Endothelial cell (in vitro differentiated cells): Measurements from ENCODE around the gene ACOT8. TPM values are rescaled to one million over a fixed set of nuclear protein-coding genes. Genes with fewer than 3 reads are reported as not detected.
"Not testable (repeated sequence)": the region's sequence is repeated elsewhere in the genome, so short reads cannot be mapped to it uniquely, and the experiment has no call there.

ENCODE experiments used
- DNase-seq: peaks from one replicate; pipeline ENCODE4 v3.0.0; 2021; ENCODE audit warnings: low spot score
- H3K27ac Mint-ChIP-seq: one replicate; pipeline ENCODE4 v1.8.0; 2021; ENCODE audit warnings: mixed read lengths, inconsistent platforms; ENCODE audit not compliant: unreplicated experiment
- H3K27me3 Mint-ChIP-seq: one replicate; pipeline ENCODE4 v1.8.0; 2021; ENCODE audit warnings: mild to moderate bottlenecking, moderate library complexity, mixed read lengths, inconsistent platforms; ENCODE audit not compliant: unreplicated experiment
- H3K36me3 Mint-ChIP-seq: one replicate; pipeline ENCODE4 v1.8.0; 2021; ENCODE audit warnings: mild to moderate bottlenecking, low read depth, mixed read lengths, inconsistent platforms; ENCODE audit not compliant: unreplicated experiment
- H3K4me1 Mint-ChIP-seq: one replicate; pipeline ENCODE4 v1.8.0; 2021; ENCODE audit warnings: mild to moderate bottlenecking, mixed read lengths, inconsistent platforms; ENCODE audit not compliant: unreplicated experiment
- H3K4me3 Mint-ChIP-seq: one replicate; pipeline ENCODE4 v1.8.0; 2021; ENCODE audit warnings: mild to moderate bottlenecking, mixed read lengths, inconsistent platforms; ENCODE audit not compliant: unreplicated experiment
- H3K9me3 Mint-ChIP-seq: one replicate; pipeline ENCODE4 v1.8.0; 2021; ENCODE audit warnings: mixed read lengths, inconsistent platforms; ENCODE audit not compliant: unreplicated experiment
- total RNA-seq: library from RNA; stranded (reverse); fragmentation: NEBNext Ultra II Directional; extraction: Animal tissue kit (Norgen Biotek cat#: 25700); gene quantifications from one replicate; pipeline ENCODE4 v1.2.1, GENCODE V29; 2021; ENCODE audit not compliant: unreplicated experiment
- TF ChIP-seq, protein P1 (sequence below): fragments of 200-600 bp; sonication (generic); IDR thresholded peaks from one replicate; pipeline ENCODE4 v1.5.0; 2021; ENCODE audit warnings: antibody characterized with exemption; ENCODE audit not compliant: unreplicated experiment

Gene ACOT8
- total RNA-seq, 1 donor from 2014 or later, result 25.3 TPM

- no peak for DNase-seq
- Mint-ChIP-seq H3K4me3 (no peak overlapping the region), H3K27ac (no peak overlapping the region), H3K4me1 (peaks cover 10% of the 10 kb centered on the region), H3K36me3 (peaks cover 8% of the 10 kb centered on the region), H3K27me3 (peaks cover 4% of the 10 kb centered on the region), H3K9me3 (no peaks in the 10 kb centered on the region)
- TF ChIP-seq, protein P1, sequence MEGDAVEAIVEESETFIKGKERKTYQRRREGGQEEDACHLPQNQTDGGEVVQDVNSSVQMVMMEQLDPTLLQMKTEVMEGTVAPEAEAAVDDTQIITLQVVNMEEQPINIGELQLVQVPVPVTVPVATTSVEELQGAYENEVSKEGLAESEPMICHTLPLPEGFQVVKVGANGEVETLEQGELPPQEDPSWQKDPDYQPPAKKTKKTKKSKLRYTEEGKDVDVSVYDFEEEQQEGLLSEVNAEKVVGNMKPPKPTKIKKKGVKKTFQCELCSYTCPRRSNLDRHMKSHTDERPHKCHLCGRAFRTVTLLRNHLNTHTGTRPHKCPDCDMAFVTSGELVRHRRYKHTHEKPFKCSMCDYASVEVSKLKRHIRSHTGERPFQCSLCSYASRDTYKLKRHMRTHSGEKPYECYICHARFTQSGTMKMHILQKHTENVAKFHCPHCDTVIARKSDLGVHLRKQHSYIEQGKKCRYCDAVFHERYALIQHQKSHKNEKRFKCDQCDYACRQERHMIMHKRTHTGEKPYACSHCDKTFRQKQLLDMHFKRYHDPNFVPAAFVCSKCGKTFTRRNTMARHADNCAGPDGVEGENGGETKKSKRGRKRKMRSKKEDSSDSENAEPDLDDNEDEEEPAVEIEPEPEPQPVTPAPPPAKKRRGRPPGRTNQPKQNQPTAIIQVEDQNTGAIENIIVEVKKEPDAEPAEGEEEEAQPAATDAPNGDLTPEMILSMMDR, result no peak
Measured at GRCh38 chr20:45878076-45878761, 21.0 kb upstream of the ACOT8 start.

- TF ChIP-seq, protein P1, result no peak
- Mint-ChIP-seq H3K27ac (no peak overlapping the region), H3K9me3 (no peaks in the 10 kb centered on the region), H3K4me3 (no peak overlapping the region), H3K36me3 (peaks cover 8% of the 10 kb centered on the region), H3K4me1 (peaks cover 14% of the 10 kb centered on the region), H3K27me3 (peaks cover 1% of the 10 kb centered on the region)
- no peak for DNase-seq
Measured at GRCh38 chr20:45874576-45874975, 17.4 kb upstream of the ACOT8 start.

DNA sequence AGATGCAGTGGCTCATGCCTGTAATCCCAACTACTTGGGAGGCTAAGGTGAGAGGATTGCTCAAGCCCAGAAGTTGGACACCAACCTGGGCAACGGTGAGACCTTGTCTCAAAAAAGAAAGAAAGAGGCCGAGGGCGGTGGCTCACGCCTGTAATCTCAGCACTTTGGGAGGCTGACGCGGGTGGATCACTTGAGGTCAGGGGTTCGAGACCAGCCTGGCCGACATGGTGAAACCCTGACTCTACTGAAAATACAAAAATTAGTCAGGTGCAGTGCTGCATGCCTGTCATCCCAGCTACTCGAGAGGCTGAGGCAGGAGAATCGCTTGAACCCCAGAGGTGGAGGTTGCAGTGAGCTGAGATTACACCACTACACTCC, 16.9 kb upstream of the ACOT8 start:
- peaks cover 14% of the 10 kb centered on the region for H3K4me1 Mint-ChIP-seq
- H3K27ac Mint-ChIP-seq, H3K27me3 Mint-ChIP-seq, H3K9me3 Mint-ChIP-seq, H3K4me3 Mint-ChIP-seq, H3K36me3 Mint-ChIP-seq, DNase-seq: not testable (repeated sequence)

GRCh38 chr20:45873409-45874103, 16.4 kb upstream of the ACOT8 start:
- TF ChIP-seq, protein P1, result no peak
- H3K4me3 Mint-ChIP-seq, result no peak overlapping the region
- H3K27ac Mint-ChIP-seq, result no peak overlapping the region
- no peaks in the 10 kb centered on the region for H3K9me3 Mint-ChIP-seq
- DNase-seq, result no peak
- peaks cover 8% of the 10 kb centered on the region for H3K36me3 Mint-ChIP-seq
- peaks cover 1% of the 10 kb centered on the region for H3K27me3 Mint-ChIP-seq
- H3K4me1 Mint-ChIP-seq, result peaks cover 14% of the 10 kb centered on the region

DNA sequence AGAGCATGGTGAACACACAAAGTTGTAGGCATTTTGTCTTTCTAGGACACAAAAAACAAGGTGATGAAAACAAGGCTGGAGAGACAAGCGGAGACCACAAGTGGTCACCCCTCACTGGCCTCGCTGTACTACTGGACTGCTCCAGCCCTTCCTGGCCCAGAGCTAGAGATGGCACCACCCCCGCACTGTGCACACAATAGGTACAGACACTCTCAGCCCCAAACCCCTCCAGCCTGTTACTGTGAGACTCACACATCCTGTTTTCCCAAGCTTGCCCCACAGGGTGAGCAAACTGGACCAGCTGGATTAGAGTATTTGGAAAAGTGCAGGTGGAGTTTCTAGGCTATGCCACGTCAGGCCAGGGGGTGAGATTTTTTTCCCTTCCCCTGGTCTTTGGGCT, 15.4 kb upstream of the ACOT8 start:
- H3K4me3 Mint-ChIP-seq, result no peak overlapping the region
- no peak for DNase-seq
- no peak overlapping the region for H3K27ac Mint-ChIP-seq
- H3K4me1 Mint-ChIP-seq, result peaks cover 14% of the 10 kb centered on the region
- TF ChIP-seq, protein P1, result no peak
- peaks cover 8% of the 10 kb centered on the region for H3K36me3 Mint-ChIP-seq
- H3K27me3 Mint-ChIP-seq, result peaks cover 1% of the 10 kb centered on the region
- no peaks in the 10 kb centered on the region for H3K9me3 Mint-ChIP-seq
